ENCODE measurements around the gene NBAS.
"Not testable (repeated sequence)": the region's sequence is repeated elsewhere in the genome, so short reads cannot be mapped to it uniquely, and the experiment has no call there.

NBAS gene

DNA sequence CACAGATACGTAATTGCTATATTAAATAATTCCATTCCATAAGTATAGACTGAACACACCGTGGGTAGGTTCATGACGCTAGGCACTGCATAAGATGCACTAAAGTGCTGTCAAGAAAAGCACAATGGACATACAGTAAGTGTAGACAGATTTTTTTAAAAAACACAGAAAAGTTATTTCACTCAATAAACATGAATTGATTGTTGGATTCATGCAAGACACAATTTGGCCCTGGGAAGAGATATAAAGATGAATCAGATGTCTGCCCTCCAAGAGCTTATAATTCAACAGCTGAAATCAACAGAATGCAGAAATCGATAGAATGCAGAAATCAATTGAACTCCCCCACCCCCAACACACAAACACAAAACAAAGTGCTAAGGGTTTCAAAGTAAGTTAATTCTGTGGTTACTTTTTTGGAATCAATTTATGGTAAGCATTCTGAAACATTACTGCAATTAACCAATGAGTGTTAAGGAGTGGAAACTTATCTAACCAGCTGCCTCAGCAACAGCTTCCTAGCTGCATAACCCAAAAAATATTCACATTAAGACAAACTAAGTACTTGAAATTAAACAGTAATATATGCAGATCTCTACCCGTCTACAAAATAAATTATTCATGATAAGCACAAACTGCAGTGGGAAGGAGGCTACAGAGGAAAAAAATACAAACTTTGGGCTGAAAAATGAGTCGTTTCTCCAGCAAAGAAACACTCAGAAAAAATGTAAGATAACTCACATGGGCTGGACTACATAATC, 1.6 kb downstream of the NBAS start:
- no peak for DNase-seq (ENCODE audit: low spot score)

GRCh38 chr2:15557887-15558311, 3.2 kb downstream of the NBAS start:
- no peak for DNase-seq (ENCODE audit: low spot score)

DNA sequence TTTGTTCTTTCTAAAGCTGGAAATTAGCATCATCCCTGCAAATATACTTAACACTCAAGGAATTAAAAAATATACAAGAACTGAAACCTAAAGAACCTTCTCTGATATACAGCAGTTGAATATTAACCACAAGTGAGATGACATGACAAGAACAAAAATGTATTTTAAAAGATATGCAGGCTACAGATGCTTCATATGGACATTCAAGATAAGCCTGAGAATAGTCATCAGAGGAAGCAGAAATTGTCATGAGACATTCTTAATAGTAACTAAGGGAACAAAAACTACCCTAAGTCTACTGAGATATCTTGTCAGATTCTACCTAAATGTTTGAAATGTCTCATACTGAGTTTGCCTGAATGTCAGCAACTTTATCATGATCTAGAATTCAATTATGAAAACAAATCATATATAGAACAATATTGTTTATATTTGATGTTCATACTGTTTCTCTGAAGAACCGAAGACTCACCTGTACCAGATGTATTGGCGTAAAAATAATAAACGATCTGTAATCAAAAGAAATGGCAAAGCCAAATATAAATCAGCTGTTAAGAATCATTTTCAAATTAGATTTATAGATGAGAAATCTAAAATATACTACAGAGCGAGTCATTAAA, 4.7 kb downstream of the NBAS start:
- no peak for DNase-seq (ENCODE audit: low spot score)

DNA sequence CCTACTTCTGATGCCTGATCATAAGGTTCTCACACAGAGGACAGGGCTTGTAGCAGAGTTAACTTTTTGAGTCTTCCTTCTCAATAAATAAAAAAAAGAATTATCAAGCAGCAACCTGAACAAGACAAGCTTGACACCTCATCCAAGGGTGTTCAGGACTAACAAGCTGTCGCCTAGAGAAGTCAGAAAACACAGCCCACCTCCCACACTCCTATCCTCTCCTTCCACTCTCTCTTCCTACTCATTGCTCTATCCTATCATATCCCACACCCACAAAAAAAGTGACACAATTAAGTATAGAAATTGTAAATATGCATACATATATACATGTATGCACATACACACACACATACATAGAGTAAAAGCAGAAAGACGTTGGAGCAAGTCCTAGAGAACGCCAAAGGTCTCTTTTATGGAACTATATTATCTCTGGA, 5.4 kb downstream of the NBAS start:
- no peak for DNase-seq (ENCODE audit: low spot score)

DNA sequence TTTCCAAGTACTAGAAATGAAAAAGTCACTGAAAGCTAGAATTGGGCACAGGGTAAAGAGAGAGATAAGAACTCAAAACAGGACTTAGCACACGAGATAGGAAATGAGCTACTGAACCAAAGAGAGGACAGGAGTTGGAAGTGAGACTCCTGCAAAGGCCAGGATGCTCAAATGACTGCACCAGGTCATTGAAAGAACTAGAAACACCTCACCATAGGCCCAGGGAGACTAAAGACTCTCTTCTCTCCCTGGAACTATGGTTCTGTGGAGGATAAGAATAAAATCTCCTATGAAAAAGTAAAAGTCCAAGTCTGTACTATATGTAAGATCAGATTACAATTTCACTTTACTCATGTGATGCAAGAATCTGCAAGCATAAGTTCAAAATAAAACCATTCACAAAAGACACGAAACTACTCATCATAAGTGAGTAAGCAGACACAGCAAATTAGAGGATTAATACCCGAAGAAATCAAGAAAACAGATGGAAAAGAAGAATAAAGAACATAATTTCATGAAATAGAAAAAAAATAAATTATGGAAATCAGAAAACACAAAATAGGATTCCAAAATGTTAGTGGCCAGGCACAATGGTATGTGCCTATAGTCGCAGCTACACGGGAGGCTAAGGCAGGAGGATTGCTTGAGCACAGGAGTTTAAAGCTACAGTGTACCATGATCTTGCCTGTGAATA, 6.5 kb downstream of the NBAS start:
- no peak for DNase-seq (ENCODE audit: low spot score)

GRCh38 chr2:15553951-15554350, 7.2 kb downstream of the NBAS start:
- DNase-seq (ENCODE audit: low spot score): no peak

DNA sequence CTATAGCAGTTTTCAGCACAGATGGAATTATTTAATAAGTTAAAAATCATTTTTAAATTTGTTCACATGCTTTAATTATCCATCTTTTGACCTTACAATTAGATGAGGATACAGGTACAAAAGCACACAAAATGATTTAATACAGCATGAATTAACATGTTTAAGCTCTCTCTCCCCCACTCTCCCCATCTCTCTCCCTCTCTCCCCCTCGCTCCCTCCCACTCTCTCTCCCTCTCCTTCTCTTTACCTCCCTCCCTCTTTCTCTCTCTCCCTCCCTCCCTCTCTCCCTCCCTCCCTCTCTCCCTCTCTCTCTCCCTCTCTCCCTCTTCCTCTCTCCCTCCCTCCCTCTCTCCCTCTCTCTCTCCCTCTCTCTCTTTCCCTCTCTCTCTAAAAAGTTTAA, 7.6 kb downstream of the NBAS start:
- no peak for DNase-seq (ENCODE audit: low spot score)

GRCh38 chr2:15548974-15549373, 12.2 kb downstream of the NBAS start:
- DNase-seq (ENCODE audit: low spot score): no peak

DNA sequence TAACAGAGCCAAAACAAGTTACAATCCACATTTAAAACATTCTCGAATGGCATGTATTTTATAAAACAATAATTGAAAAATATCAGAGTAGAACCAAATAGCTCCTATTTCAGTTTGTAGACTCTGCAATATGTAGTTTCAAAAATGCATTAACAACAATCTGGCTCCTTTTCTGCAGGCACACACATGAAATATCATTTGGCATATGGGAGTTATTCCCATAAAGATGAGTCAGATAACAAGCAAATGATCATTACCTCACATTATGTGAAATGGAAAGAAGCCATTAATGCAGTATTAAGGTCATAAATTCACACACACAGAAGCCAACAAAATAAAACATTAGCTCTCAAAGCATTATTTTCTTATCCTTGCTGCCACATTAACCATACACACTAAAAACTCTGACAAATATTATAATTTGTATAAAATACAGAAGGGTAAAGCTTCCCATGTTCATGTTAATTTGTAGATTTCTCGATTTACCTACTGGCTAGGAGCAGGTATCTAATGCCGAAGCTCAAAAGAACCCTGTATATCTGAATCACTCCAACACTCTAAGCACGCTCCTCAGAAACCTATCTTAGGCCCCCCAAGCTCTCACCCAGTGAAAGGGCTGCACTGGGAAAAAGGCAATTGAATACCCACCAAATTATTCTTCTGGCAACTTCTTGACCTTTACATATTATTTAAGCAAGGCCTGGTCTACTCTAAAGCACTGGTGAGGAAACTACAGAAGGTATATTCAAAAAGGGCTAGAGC, 13.8 kb downstream of the NBAS start:
- DNase-seq (ENCODE audit: low spot score): no peak

- no peak for DNase-seq (ENCODE audit: low spot score)
Measured at GRCh38 chr2:15546297-15547098, 14.6 kb downstream of the NBAS start.

DNA sequence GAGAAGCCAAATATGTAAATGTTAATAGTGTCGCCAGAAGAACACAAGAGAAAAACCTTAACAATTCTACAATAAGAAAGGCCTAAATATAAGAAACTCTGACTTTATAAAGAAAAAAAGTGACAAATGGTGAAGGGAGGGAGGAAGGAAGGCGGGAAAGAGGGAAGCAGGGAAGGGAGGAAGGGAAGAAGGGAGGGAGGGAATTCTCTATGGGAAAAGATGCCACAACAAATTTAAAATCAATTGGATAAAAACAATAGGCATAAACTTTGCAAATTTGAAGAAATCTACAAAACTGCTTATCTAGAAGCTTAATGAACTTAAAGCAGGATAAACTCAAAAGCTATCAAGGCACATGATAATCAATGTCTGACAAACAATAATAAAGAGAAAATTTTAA, 16.9 kb downstream of the NBAS start:
- DNase-seq (ENCODE audit: low spot score): no peak

DNA sequence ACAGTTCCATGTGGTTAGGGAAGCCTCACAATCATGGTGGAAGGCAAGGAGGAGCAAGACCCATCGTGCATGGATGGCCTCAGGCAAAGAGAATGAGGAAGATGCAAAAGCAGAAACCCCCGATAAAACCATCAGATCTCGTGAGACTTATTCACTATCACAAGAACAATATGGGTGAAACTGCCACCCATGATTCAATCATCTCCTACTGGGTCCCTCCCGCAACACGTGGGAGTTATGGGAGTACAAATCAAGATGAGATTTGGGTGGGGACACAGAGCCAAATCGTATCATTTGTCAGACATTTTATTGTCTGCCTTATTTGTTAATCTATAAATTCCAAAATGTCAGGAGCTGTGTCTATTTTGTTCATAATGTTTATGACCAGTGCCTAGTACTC, 17.6 kb downstream of the NBAS start:
- DNase-seq (ENCODE audit: low spot score): no peak

DNA sequence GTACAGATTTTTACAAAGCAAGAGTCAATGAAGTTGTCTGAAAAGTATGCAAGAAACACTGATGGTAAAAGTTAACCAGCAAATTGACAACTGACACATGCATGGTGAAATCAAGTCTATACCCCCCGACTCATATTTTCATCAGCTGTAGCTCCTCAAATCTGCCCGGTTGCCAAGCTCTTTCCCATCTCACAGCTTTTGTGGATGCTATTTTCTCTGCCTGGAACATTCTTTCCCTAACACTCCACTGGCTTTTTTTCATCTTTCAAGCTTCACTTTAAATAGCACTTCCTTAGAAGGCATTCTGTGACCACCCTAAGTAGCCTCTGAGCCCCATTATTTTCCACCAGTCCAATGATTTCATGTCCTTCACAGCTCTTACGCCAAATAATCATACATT, 18.1 kb downstream of the NBAS start:
- DNase-seq (ENCODE audit: low spot score): no peak

DNA sequence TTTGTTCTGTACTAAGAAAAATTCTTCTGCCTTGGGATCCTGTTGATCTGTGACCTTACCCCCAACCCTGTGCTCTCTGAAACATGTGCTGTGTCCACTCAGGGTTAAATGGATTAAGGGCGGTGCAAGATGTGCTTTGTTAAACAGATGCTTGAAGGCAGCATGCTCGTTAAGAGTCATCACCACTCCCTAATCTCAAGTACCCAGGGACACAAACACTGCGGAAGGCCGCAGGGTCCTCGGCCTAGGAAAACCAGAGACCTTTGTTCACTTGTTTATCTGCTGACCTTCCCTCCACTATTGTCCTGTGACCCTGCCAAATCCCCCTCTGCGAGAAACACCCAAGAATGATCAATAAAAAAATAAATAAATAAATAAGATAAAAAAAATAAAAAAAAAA, 18.9 kb downstream of the NBAS start:
- DNase-seq (ENCODE audit: low spot score): not testable (repeated sequence)

DNA sequence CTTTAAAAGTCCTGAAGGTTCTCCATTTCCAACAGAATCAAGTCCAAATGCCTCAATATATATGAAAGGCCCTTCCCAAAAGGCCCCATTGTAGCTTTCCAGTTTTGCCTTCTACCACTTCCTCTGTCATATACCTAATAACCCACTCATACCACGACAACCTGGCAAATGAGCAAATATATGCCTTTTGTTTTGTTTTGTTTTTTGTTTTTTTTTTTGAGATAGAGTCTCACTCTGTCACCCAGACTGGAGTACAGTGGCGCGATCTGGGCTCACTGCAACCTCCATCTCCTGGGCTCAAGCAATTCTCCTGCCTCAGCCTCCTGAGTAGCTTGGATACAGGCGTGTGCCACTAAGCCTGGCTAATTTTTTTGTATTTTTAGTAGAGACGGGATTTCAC, 20.6 kb downstream of the NBAS start:
- not testable (repeated sequence) for DNase-seq (ENCODE audit: low spot score)

- no peak for DNase-seq (ENCODE audit: low spot score)
Measured at GRCh38 chr2:15539999-15540398, 21.1 kb downstream of the NBAS start.

- DNase-seq (ENCODE audit: low spot score): no peak
Measured at GRCh38 chr2:15538792-15539191, 22.3 kb downstream of the NBAS start.

- no peak for DNase-seq (ENCODE audit: low spot score)
Measured at GRCh38 chr2:15533860-15534480, 27.2 kb downstream of the NBAS start.

- DNase-seq (ENCODE audit: low spot score): no peak
Measured at GRCh38 chr2:15532996-15533395, 28.1 kb downstream of the NBAS start.

- DNase-seq (ENCODE audit: low spot score): no peak
Measured at GRCh38 chr2:15531095-15531854, 29.9 kb downstream of the NBAS start.

Measured in CD4-positive, alpha-beta T cell treated with Interleukin-2 at 100 ng/mL for 4 hours (primary cell).